HG02642 (cell line): ENCODE measurements around the gene SERPINA5.

Source experiments
- ATAC-seq: cut with Tn5 transposase; IDR thresholded peaks from one replicate; pipeline ENCODE4 v1.9.1; 2021; ENCODE audit warnings: mild to moderate bottlenecking; ENCODE audit not compliant: unreplicated experiment, poor library complexity

The SERPINA5 gene

GRCh38 chr14:94640721-94641631 lies 59.8 kb downstream of the SERPINA5 start:
- no peak for ATAC-seq

- no peak for ATAC-seq
These were observed 60.4 kb downstream of the SERPINA5 start for GRCh38 chr14:94641632-94641955.
